Measurements from ENCODE around the gene JARID2. TPM values are rescaled to one million over a fixed set of nuclear protein-coding genes. Genes with fewer than 3 reads are reported as not detected.
A peak's percentile ranks its signal among the peaks of the same experiment; 100 is the strongest.

Gene JARID2
- total RNA-seq, 1 experiment from 2014 or later: 180 TPM

DNA sequence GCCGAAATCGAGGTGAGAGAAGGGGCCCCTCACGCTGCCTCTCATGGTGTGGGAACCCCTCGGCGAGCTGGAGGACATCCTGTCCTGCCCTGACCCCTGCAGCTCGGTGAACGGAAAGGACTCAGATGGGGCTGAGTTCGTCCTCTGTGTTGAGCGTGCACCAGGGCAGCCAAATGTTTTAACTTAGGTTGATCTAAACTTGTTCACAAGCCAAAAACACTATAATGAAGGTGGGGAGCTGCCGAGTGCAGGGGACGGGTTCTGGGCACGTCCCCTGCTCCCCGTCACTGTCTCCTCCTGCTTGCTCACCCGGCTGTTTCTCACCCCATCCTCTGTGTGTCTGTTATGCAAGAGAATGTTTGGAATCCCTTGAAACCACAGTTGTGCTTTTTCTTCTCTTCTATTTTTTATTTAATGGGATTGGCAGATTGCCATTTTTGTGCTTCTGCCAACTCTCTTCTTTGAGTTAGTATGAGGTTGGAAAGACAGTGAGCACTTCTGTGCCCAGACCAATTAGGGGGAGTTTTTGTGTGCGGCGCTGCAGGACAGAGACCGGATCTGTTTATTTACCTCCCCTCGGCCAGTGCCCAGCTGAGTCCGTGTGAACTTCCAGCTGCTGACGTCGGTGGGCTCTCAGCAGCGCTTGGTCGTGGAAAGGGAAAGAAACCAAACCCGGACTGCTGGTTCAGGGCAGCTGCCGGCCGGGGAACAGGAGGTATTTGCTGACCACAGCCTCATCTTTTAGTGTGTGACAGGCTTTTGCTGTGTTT lies 258.9 kb downstream of the JARID2 start:
- POLR2A ChIA-PET: interaction anchor here (0.7 kb wide), 1 partner anchor 25 kb away, joined by 6 read pairs; no protein-coding TSS in a partner anchor
- no peaks in the 10 kb centered on the region for H3K27me3 Mint-ChIP-seq (ENCODE audit: low read depth)
- CTCF ChIA-PET: no interaction called here
- ATAC-seq: no peak
- H3K9me3 Mint-ChIP-seq: no peaks in the 10 kb centered on the region
- no peak overlapping the region for H3K4me3 Mint-ChIP-seq
- peaks cover 95% of the 10 kb centered on the region for H3K36me3 Mint-ChIP-seq
- TF ChIP-seq SMAD3 (CRISPR knock-in tag; IDR thresholded peaks at IDR 0.05; ENCODE audit: borderline replicate concordance) (no peak), CBFB (CRISPR knock-in tag; IDR thresholded peaks at IDR 0.05; ENCODE audit: low read depth) (no peak), NFYB (CRISPR knock-in tag; conservative IDR thresholded peaks at IDR 0.05; ENCODE audit: low read depth) (no peak), OVOL2 (CRISPR knock-in tag; IDR thresholded peaks at IDR 0.05; ENCODE audit: borderline replicate concordance) (no peak), ZNF396 (CRISPR knock-in tag; IDR thresholded peaks at IDR 0.05; ENCODE audit: borderline replicate concordance) (no peak), MXD4 (CRISPR knock-in tag; IDR thresholded peaks at IDR 0.05; ENCODE audit: borderline replicate concordance) (no peak), NR2C2 (CRISPR knock-in tag; IDR thresholded peaks at IDR 0.05) (no peak), NR1H2 (CRISPR knock-in tag; IDR thresholded peaks at IDR 0.05) (no peak), CREB1 (CRISPR knock-in tag; IDR thresholded peaks at IDR 0.05) (no peak), KAT7 (CRISPR knock-in tag; IDR thresholded peaks at IDR 0.05; ENCODE audit: borderline replicate concordance) (no peak), HMGA2 (CRISPR knock-in tag; IDR thresholded peaks at IDR 0.05) (no peak), TEAD1 (CRISPR knock-in tag; IDR thresholded peaks at IDR 0.05) (no peak), FOXJ3 (CRISPR knock-in tag; IDR thresholded peaks at IDR 0.05; ENCODE audit: borderline replicate concordance) (no peak), CREM (CRISPR knock-in tag; IDR thresholded peaks at IDR 0.05) (no peak), NFE2L1 (CRISPR knock-in tag; IDR thresholded peaks at IDR 0.05) (no peak), ZNF423 (CRISPR knock-in tag; IDR thresholded peaks at IDR 0.05) (no peak)
- TF ChIP-seq, protein P1, sequence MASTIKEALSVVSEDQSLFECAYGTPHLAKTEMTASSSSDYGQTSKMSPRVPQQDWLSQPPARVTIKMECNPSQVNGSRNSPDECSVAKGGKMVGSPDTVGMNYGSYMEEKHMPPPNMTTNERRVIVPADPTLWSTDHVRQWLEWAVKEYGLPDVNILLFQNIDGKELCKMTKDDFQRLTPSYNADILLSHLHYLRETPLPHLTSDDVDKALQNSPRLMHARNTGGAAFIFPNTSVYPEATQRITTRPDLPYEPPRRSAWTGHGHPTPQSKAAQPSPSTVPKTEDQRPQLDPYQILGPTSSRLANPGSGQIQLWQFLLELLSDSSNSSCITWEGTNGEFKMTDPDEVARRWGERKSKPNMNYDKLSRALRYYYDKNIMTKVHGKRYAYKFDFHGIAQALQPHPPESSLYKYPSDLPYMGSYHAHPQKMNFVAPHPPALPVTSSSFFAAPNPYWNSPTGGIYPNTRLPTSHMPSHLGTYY (CRISPR knock-in tag; IDR thresholded peaks at IDR 0.05): no peak
- TF ChIP-seq, protein P2, sequence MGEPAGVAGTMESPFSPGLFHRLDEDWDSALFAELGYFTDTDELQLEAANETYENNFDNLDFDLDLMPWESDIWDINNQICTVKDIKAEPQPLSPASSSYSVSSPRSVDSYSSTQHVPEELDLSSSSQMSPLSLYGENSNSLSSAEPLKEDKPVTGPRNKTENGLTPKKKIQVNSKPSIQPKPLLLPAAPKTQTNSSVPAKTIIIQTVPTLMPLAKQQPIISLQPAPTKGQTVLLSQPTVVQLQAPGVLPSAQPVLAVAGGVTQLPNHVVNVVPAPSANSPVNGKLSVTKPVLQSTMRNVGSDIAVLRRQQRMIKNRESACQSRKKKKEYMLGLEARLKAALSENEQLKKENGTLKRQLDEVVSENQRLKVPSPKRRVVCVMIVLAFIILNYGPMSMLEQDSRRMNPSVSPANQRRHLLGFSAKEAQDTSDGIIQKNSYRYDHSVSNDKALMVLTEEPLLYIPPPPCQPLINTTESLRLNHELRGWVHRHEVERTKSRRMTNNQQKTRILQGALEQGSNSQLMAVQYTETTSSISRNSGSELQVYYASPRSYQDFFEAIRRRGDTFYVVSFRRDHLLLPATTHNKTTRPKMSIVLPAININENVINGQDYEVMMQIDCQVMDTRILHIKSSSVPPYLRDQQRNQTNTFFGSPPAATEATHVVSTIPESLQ (CRISPR knock-in tag; IDR thresholded peaks at IDR 0.05): no peak
- TF ChIP-seq, protein P3, sequence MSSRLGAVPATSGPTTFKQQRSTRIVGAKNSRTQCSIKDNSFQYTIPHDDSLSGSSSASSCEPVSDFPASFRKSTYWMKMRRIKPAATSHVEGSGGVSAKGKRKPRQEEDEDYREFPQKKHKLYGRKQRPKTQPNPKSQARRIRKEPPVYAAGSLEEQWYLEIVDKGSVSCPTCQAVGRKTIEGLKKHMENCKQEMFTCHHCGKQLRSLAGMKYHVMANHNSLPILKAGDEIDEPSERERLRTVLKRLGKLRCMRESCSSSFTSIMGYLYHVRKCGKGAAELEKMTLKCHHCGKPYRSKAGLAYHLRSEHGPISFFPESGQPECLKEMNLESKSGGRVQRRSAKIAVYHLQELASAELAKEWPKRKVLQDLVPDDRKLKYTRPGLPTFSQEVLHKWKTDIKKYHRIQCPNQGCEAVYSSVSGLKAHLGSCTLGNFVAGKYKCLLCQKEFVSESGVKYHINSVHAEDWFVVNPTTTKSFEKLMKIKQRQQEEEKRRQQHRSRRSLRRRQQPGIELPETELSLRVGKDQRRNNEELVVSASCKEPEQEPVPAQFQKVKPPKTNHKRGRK (CRISPR knock-in tag; IDR thresholded peaks at IDR 0.05; ENCODE audit: borderline replicate concordance): no peak
- peak overlapping the region; percentile 94 for H3K27ac Mint-ChIP-seq
- no peak for DNase-seq (ENCODE audit: low spot score)
- peaks cover 64% of the 10 kb centered on the region for H3K4me1 Mint-ChIP-seq

DNA sequence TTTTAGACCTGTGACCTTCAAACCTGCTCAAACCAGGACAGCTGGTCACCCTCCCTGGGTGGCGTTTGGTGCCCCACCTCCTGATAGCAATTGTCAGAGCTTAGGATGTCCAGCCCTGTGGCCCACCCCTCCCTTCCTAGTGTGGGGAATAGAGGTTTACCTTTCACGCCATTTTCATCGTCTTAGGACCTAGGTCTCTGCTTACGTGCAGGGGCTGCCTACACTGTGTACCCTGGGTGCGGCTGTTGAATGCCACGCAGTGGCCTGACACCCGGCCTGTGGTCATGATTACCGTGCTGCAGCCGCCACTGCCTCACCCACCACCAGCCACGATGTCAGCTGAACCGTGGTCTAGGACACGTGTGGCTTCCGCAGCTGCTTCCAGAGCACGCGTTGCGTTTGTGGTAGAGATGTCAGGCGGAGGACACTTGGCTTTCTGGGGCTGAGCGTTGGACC lies 259.6 kb downstream of the JARID2 start:
- ChIA-PET POLR2A (interaction anchor here (0.7 kb wide), 1 partner anchor 26 kb away, joined by 6 read pairs; no protein-coding TSS in a partner anchor), CTCF (no interaction called here)
- DNase-seq (ENCODE audit: low spot score) (no peak), ATAC-seq (no peak)
- Mint-ChIP-seq H3K27ac (peak overlapping the region; percentile 20; the same call in 1 of the 2 replicates), H3K4me3 (no peak overlapping the region), H3K4me1 (peaks cover 64% of the 10 kb centered on the region), H3K27me3 (ENCODE audit: low read depth) (no peaks in the 10 kb centered on the region), H3K36me3 (peaks cover 93% of the 10 kb centered on the region), H3K9me3 (no peaks in the 10 kb centered on the region)
- TF ChIP-seq, protein P4, sequence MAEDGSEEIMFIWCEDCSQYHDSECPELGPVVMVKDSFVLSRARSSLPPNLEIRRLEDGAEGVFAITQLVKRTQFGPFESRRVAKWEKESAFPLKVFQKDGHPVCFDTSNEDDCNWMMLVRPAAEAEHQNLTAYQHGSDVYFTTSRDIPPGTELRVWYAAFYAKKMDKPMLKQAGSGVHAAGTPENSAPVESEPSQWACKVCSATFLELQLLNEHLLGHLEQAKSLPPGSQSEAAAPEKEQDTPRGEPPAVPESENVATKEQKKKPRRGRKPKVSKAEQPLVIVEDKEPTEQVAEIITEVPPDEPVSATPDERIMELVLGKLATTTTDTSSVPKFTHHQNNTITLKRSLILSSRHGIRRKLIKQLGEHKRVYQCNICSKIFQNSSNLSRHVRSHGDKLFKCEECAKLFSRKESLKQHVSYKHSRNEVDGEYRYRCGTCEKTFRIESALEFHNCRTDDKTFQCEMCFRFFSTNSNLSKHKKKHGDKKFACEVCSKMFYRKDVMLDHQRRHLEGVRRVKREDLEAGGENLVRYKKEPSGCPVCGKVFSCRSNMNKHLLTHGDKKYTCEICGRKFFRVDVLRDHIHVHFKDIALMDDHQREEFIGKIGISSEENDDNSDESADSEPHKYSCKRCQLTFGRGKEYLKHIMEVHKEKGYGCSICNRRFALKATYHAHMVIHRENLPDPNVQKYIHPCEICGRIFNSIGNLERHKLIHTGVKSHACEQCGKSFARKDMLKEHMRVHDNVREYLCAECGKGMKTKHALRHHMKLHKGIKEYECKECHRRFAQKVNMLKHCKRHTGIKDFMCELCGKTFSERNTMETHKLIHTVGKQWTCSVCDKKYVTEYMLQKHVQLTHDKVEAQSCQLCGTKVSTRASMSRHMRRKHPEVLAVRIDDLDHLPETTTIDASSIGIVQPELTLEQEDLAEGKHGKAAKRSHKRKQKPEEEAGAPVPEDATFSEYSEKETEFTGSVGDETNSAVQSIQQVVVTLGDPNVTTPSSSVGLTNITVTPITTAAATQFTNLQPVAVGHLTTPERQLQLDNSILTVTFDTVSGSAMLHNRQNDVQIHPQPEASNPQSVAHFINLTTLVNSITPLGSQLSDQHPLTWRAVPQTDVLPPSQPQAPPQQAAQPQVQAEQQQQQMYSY (CRISPR knock-in tag; IDR thresholded peaks at IDR 0.05): no peak
- TF ChIP-seq NR3C1 (CRISPR knock-in tag; conservative IDR thresholded peaks at IDR 0.05; ENCODE audit: low read depth) (no peak), ZNF263 (CRISPR knock-in tag; IDR thresholded peaks at IDR 0.05; ENCODE audit: low read depth) (no peak), ATF1 (CRISPR knock-in tag; IDR thresholded peaks at IDR 0.05) (no peak), FOXK1 (CRISPR knock-in tag; IDR thresholded peaks at IDR 0.05) (no peak)

Data from WTC11 (cell line).